PC-3 (cell line): ENCODE data around the gene GPS1. TPM values are rescaled to one million over a fixed set of nuclear protein-coding genes. Genes with fewer than 3 reads are reported as not detected.
A peak's percentile ranks its signal among the peaks of the same experiment; 100 is the strongest.

ENCODE experiments used
- ATAC-seq: fragments of 200-7000 bp; cut with Tn5 transposase; 2 replicates; pipeline ENCODE4 v1.9.1; 2020; ENCODE audit warnings: mild to moderate bottlenecking, moderate library complexity
- BruUV-seq: library from RNA; stranded (reverse); fragments of 400-500 nt; replicated peaks from 2 replicates; lab custom pipeline; 2021; lab: Mats Ljungman, UMichigan
- CTCF ChIA-PET: fragments of 300-600 bp; sonication (Branson Sonifier 250); formaldehyde crosslinking; loops from one replicate; lab custom pipeline; 2022; ENCODE audit warnings: antibody characterized with exemption; lab: Charles Lee
- POLR2A ChIA-PET: fragments of 300-600 bp; sonication (Branson Sonifier 250); formaldehyde crosslinking; loops from one replicate; lab custom pipeline; 2022; ENCODE audit warnings: antibody characterized with exemption; ENCODE audit not compliant: unreplicated experiment; lab: Charles Lee
- DNase-seq: peaks from one replicate; pipeline ENCODE4 v3.0.0-alpha.2; 2015
- H2AFZ ChIP-seq: fragments of 300-600 bp; sonication (generic); 2 replicates; pipeline ENCODE4 v1.6.0; 2016; ENCODE audit warnings: antibody characterized with exemption, low read length
- H3F3A ChIP-seq: fragments of 300-600 bp; sonication (generic); one replicate; pipeline ENCODE4 v1.6.0; 2017; ENCODE audit warnings: antibody characterized with exemption, low read length, control low read depth, mild to moderate bottlenecking; ENCODE audit not compliant: unreplicated experiment
- H3K27ac ChIP-seq: fragments of 300-600 bp; sonication (generic); 2 replicates; pipeline ENCODE4 v1.5.1; 2016; ENCODE audit warnings: mild to moderate bottlenecking, low read length
- H3K27me3 ChIP-seq: fragments of 300-600 bp; sonication (generic); 2 replicates; pipeline ENCODE4 v1.6.1; 2016; ENCODE audit warnings: low read length, mixed read lengths
- H3K36me3 ChIP-seq: fragments of 300-600 bp; sonication (generic); 2 replicates; pipeline ENCODE4 v1.6.1; 2016; ENCODE audit warnings: low read depth, mixed run types, low read length, mixed read lengths
- H3K4me1 ChIP-seq: fragments of 300-600 bp; sonication (generic); 2 replicates; pipeline ENCODE4 v1.5.1; 2016; ENCODE audit warnings: low read length; ENCODE audit not compliant: insufficient read depth
- H3K4me2 ChIP-seq: fragments of 300-600 bp; sonication (generic); 2 replicates; pipeline ENCODE4 v1.6.0; 2016; ENCODE audit warnings: low read length
- H3K4me3 ChIP-seq: fragments of 300-600 bp; sonication (generic); 2 replicates; pipeline ENCODE4 v1.5.1; 2016; ENCODE audit warnings: mild to moderate bottlenecking, low read length, mixed read lengths
- H3K79me2 ChIP-seq: fragments of 300-600 bp; sonication (generic); 2 replicates; pipeline ENCODE4 v1.6.1; 2017; ENCODE audit warnings: low read length, mixed read lengths
- H3K9ac ChIP-seq: fragments of 300-600 bp; sonication (generic); 2 replicates; pipeline ENCODE4 v1.6.0; 2016; ENCODE audit warnings: mild to moderate bottlenecking, low read length
- H3K9me2 ChIP-seq: fragments of 300-600 bp; sonication (generic); replicated peaks from 2 replicates; pipeline ENCODE4 v1.6.1; 2016; ENCODE audit warnings: mixed run types, low read length, mixed read lengths
- H3K9me3 ChIP-seq: fragments of 300-600 bp; sonication (generic); 2 replicates; pipeline ENCODE4 v1.6.1; 2016; ENCODE audit warnings: low read length, mixed read lengths
- H4K20me1 ChIP-seq: fragments of 300-600 bp; sonication (generic); 2 replicates; pipeline ENCODE4 v1.6.1; 2016; ENCODE audit warnings: low read length, mixed read lengths
- EZH2 ChIP-seq: fragments of 300-600 bp; sonication (generic); IDR thresholded peaks from one replicate; pipeline ENCODE4 v1.6.1; 2017; ENCODE audit warnings: antibody characterized with exemption, mild to moderate bottlenecking, low read length; ENCODE audit not compliant: unreplicated experiment
- EZH2phosphoT487 ChIP-seq: fragments of 300-600 bp; sonication (generic); IDR thresholded peaks from 2 replicates; pipeline ENCODE4 v1.6.1; 2018; ENCODE audit warnings: mild to moderate bottlenecking, antibody characterized with exemption, low read length, borderline replicate concordance
- intact Hi-C: fragments of 100-400 bp; cut with micrococcal nuclease; formaldehyde crosslinking; loops from 2 replicates; pipeline ENCODE4 v1.9.0; 2023
- total RNA-seq: library from RNA; depleted of rRNA; stranded (reverse); fragments of >200 nt; gene quantifications from 2 replicates; pipeline ENCODE4 v1.2.3, GENCODE V29; 2014
- TF ChIP-seq, protein P1 (sequence below): fragments of 300-600 bp; sonication (generic); conservative IDR thresholded peaks from 2 replicates; pipeline ENCODE4 v1.5.1; 2017; ENCODE audit warnings: antibody characterized with exemption, low read depth, mild to moderate bottlenecking, low read length

GPS1 gene
- total RNA-seq, 1 experiment from 2014 or later = 240 TPM

- intact Hi-C loops = no loop called here
- BruUV-seq = no TSS peak
- no peak overlapping the region for H3K9ac ChIP-seq
- no peaks in the 10 kb centered on the region for H3K9me3 ChIP-seq
- peaks cover 17% of the 10 kb centered on the region for H3K4me1 ChIP-seq
- H3K4me3 ChIP-seq = no peak overlapping the region
- POLR2A ChIA-PET = no interaction called here
- H3K79me2 ChIP-seq = peaks cover 29% of the 10 kb centered on the region
- CTCF ChIA-PET = no interaction called here
- ATAC-seq (no peak), DNase-seq (no peak)
- no peak overlapping the region for H3K4me2 ChIP-seq
- peaks cover 44% of the 10 kb centered on the region for H3K36me3 ChIP-seq
- no peaks in the 10 kb centered on the region for H3K27me3 ChIP-seq
- H4K20me1 ChIP-seq = no peaks in the 10 kb centered on the region
- no peaks in the 10 kb centered on the region for H3K9me2 ChIP-seq
- no peak overlapping the region for H2AFZ ChIP-seq
- H3F3A ChIP-seq = no peaks in the 10 kb centered on the region
- H3K27ac ChIP-seq = no peak overlapping the region
- TF ChIP-seq, protein P1, sequence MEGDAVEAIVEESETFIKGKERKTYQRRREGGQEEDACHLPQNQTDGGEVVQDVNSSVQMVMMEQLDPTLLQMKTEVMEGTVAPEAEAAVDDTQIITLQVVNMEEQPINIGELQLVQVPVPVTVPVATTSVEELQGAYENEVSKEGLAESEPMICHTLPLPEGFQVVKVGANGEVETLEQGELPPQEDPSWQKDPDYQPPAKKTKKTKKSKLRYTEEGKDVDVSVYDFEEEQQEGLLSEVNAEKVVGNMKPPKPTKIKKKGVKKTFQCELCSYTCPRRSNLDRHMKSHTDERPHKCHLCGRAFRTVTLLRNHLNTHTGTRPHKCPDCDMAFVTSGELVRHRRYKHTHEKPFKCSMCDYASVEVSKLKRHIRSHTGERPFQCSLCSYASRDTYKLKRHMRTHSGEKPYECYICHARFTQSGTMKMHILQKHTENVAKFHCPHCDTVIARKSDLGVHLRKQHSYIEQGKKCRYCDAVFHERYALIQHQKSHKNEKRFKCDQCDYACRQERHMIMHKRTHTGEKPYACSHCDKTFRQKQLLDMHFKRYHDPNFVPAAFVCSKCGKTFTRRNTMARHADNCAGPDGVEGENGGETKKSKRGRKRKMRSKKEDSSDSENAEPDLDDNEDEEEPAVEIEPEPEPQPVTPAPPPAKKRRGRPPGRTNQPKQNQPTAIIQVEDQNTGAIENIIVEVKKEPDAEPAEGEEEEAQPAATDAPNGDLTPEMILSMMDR = peak; percentile 10; the same call in 1 of the 2 replicates
- no peak for TF ChIP-seq EZH2
These were observed 10.6 kb downstream of the GPS1 start for GRCh38 chr17:82062076-82062983.

GRCh38 chr17:82062984-82063368, 11.3 kb downstream of the GPS1 start:
- H3K36me3 ChIP-seq = peaks cover 38% of the 10 kb centered on the region
- ChIA-PET CTCF (no interaction called here), POLR2A (no interaction called here)
- no peak overlapping the region for H3K4me3 ChIP-seq
- no peak overlapping the region for H3K27ac ChIP-seq
- peaks cover 17% of the 10 kb centered on the region for H3K4me1 ChIP-seq
- H3K79me2 ChIP-seq = peaks cover 29% of the 10 kb centered on the region
- no peaks in the 10 kb centered on the region for H3K9me2 ChIP-seq
- no peak for DNase-seq
- H3K4me2 ChIP-seq = no peak overlapping the region
- intact Hi-C loops = no loop called here
- TF ChIP-seq, protein P1 = no peak
- TF ChIP-seq EZH2 = no peak
- TF ChIP-seq EZH2phosphoT487 = no peak
- H2AFZ ChIP-seq = no peak overlapping the region
- no peak overlapping the region for H3K9ac ChIP-seq
- no peaks in the 10 kb centered on the region for H3K9me3 ChIP-seq
- no TSS peak for BruUV-seq
- no peak for ATAC-seq
- no peaks in the 10 kb centered on the region for H3F3A ChIP-seq
- no peaks in the 10 kb centered on the region for H3K27me3 ChIP-seq
- no peaks in the 10 kb centered on the region for H4K20me1 ChIP-seq
